ENCODE measurements around the gene BANF2. TPM values are rescaled to one million over a fixed set of nuclear protein-coding genes. Genes with fewer than 3 reads are reported as not detected.

Gene BANF2
- total and polyA plus RNA-seq, 10 of the 15 experiments (the other 5 are each of a cell fraction or from before 2014, with no cell fraction given) = not detected

GRCh38 chr20:17685168-17685567, 14.6 kb upstream of the BANF2 start:
- peaks cover 0 to 10% of the 10 kb centered on the region in 2 experiments; a peak in 1 of 4 replicates for H3K27me3 ChIP-seq (replicated peaks in 1 of 2; ENCODE audit: control insufficient read depth in 2 of 2, insufficient read depth in 2 of 2, low read length in 1 of 2)
- H3K4me2 ChIP-seq (ENCODE audit: control insufficient read depth, insufficient read depth) = no peak overlapping the region
- in situ Hi-C loops (cut with MboI) (no loop called here), intact Hi-C loops (cut with micrococcal nuclease; ENCODE audit: unreplicated experiment) (no loop called here)
- H3K4me3 ChIP-seq = no peak overlapping the region
- CTCF ChIA-PET = no interaction called here
- RAD21 ChIA-PET (ENCODE audit: unreplicated experiment) = no interaction called here
- SMC1A ChIA-PET (ENCODE audit: uncharacterized antibody, unreplicated experiment) = no interaction called here
- TF ChIP-seq TARDBP (IDR thresholded peaks at IDR 0.05; ENCODE audit: borderline replicate concordance) (no peak), RB1 (IDR thresholded peaks at IDR 0.05; ENCODE audit: borderline replicate concordance) (no peak), E2F4 (IDR thresholded peaks at IDR 0.05; ENCODE audit: low read depth, low read length) (no peak), JUNB (IDR thresholded peaks at IDR 0.05) (no peak), SREBF1 (IDR thresholded peaks at IDR 0.05; ENCODE audit: low read length) (no peak), HDGF (IDR thresholded peaks at IDR 0.05) (no peak), NR2F1 (conservative IDR thresholded peaks at IDR 0.05) (no peak), GABPA (IDR thresholded peaks at IDR 0.05; ENCODE audit: low read depth) (no peak), RUNX3 (IDR thresholded peaks at IDR 0.05; ENCODE audit: low read length) (no peak), PRDM15 (CRISPR knock-in tag; IDR thresholded peaks at IDR 0.05) (no peak)
- 0% methylated on average over 1 of the region's 1 CpG for WGBS (ENCODE audit: insufficient coverage, insufficient replicate concordance, low lambda C conversion rate, missing lambda C conversion rate)
- peaks cover 4% of the 10 kb centered on the region; the same call in 1 of the 2 replicates for H3K4me1 ChIP-seq (ENCODE audit: control insufficient read depth, insufficient read depth, low read length)
- BruUV-seq (replicated peaks) = no TSS peak
- H3K36me3 ChIP-seq (ENCODE audit: control insufficient read depth in 2 of 2, insufficient read depth in 2 of 2, low read length in 1 of 2) = no peaks in the 10 kb centered on the region
- no peak overlapping the region for H3K9ac ChIP-seq (ENCODE audit: control insufficient read depth, insufficient read depth, low read length)
- FAIRE-seq = no peak
- H3K9me3 ChIP-seq (replicated peaks; ENCODE audit: control insufficient read depth, insufficient read depth, low read length) = peaks cover 2% of the 10 kb centered on the region; the same call in 2 of the 3 replicates
- peaks cover 13% of the 10 kb centered on the region for H3K79me2 ChIP-seq (ENCODE audit: control insufficient read depth, insufficient read depth, low read length)
- no peak overlapping the region for H3K27ac ChIP-seq (ENCODE audit: control insufficient read depth, insufficient read depth)
- H4K20me1 ChIP-seq (ENCODE audit: control insufficient read depth, insufficient read depth) = no peaks in the 10 kb centered on the region
- no peak overlapping the region for H2AFZ ChIP-seq (ENCODE audit: control insufficient read depth, low read depth, low read length)
- DNase-seq (ENCODE audit: low read depth, low spot score) = no peak
- POLR2A ChIA-PET = no interaction called here
- ATAC-seq = no peak
